Sigmoid colon (tissue), 7 donors: ENCODE results near the gene HNRNPH3. TPM values are rescaled to one million over a fixed set of nuclear protein-coding genes. Genes with fewer than 3 reads are reported as not detected.

Source experiments
- DNase-seq: peaks from one replicate; pipeline ENCODE4 v3.0.0-alpha.2; 2019
- H3K27ac ChIP-seq, 4 donors: fragments of 200-600 bp; sonication (generic); one replicate each; pipeline ENCODE4 v1.5.1; 2016 to 2019; ENCODE audit warnings: mild to moderate bottlenecking in 1 of 4
- H3K27me3 ChIP-seq, 3 donors: fragments of 200-600 bp; sonication (generic); one replicate each; pipeline ENCODE4 v1.5.1; 2019; ENCODE audit warnings: mild to moderate bottlenecking in 1 of 3
- H3K36me3 ChIP-seq, 4 donors: fragments of 200-600 bp; sonication (generic); one replicate each; pipeline ENCODE4 v1.5.1; 2016 to 2019
- H3K4me1 ChIP-seq, 4 donors: fragments of 200-600 bp; sonication (generic); one replicate each; pipeline ENCODE4 v1.5.1; 2017 to 2019
- H3K4me3 ChIP-seq, 4 donors: fragments of 200-600 bp; sonication (generic); one replicate each; pipeline ENCODE4 v1.5.1; 2017 to 2019; ENCODE audit warnings: mild to moderate bottlenecking in 2 of 4, moderate library complexity in 1 of 4
- H3K9me3 ChIP-seq, 4 donors: fragments of 200-600 bp in 3 of 4; sonication (generic) in 3 of 4; one replicate each; pipeline versions ENCODE4 v1.5.1 to v1.6.1; 2013 to 2019
- CTCF ChIP-seq, 4 experiments: fragments of 450-650 bp in 3 of 4; fragments of 200-600 bp in 1 of 4; IDR thresholded peaks; one replicate each; pipeline ENCODE4 v1.5.1; 2016 to 2019; ENCODE audit warnings: antibody characterized with exemption in 4 of 4, mild to moderate bottlenecking in 3 of 4, moderate library complexity in 2 of 4
- EP300 ChIP-seq, 4 donors: sonication (generic); formaldehyde crosslinking; IDR thresholded peaks; one replicate each; pipeline ENCODE4 v1.6.1; 2017; ENCODE audit warnings: antibody characterized with exemption in 4 of 4
- POLR2A ChIP-seq, 2 donors: fragments of 450-650 bp; IDR thresholded peaks; one replicate each; pipeline ENCODE4 v1.6.1; 2016; ENCODE audit warnings: antibody characterized with exemption in 2 of 2, mild to moderate bottlenecking in 2 of 2, moderate library complexity in 2 of 2
- POLR2AphosphoS5 ChIP-seq, 4 donors: sonication (generic); formaldehyde crosslinking; IDR thresholded peaks; one replicate each; pipeline ENCODE4 v1.6.1; 2017; ENCODE audit warnings: antibody characterized with exemption in 4 of 4
- WGBS, 2 donors: extraction: QIAGEN DNeasy Blood & Tissue Kit; methylation state at CpG; one replicate each; pipeline ENCODE4 v1.1.7; 2013; 5-methylcytosine and 5-hydroxymethylcytosine counted together
- intact Hi-C: fragments of 100-400 bp; cut with DNase I; formaldehyde crosslinking; loops from one replicate; pipeline ENCODE4 v1.15.1; 2023
- polyA plus RNA-seq, 3 donors: library from polyadenylated mRNA; stranded (reverse); fragments of 200-250 nt; gene quantifications; one replicate each; pipeline ENCODE4 v1.2.3, GENCODE V29; 2013
- total RNA-seq, 4 donors: library from RNA; depleted of rRNA; stranded (reverse); fragments of >200 nt; gene quantifications; one replicate each; pipeline ENCODE4 v1.1.0, GENCODE V29; 2016
- donor health status: healthy with polysubstance abuse.
- donor health status: Bipolar disorder and iron deficiency.
- donor health status: healthy.

Gene HNRNPH3
- total and polyA plus RNA-seq, 7 donors, result 50.7 to 148 (median 68.3) TPM

GRCh38 chr10:68348265-68348741 lies 16.4 kb downstream of the HNRNPH3 start:
- WGBS, 2 donors, result 27 to 61% methylated on average over 2 of the region's 2 CpGs
- Histone ChIP-seq H3K4me1 (no peaks in the 10 kb centered on the region), H3K36me3 (peaks cover 18 to 79% (median 38%) of the 10 kb centered on the region in 4 donors), H3K27ac (peak overlapping the region in 1 of 4 donors; percentile 16), H3K27me3 (no peaks in the 10 kb centered on the region), H3K4me3 (no peak overlapping the region), H3K9me3 (no peaks in the 10 kb centered on the region)
- TF ChIP-seq EP300 (IDR thresholded peaks at IDR 0.05) (no peak), CTCF (IDR thresholded peaks at IDR 0.05) (peak in 3 of 4 experiments; percentile 45 to 62 (median 48)), POLR2AphosphoS5 (IDR thresholded peaks at IDR 0.05) (peak in 1 of 4 donors; percentile 24)
- DNase-seq, result no peak
- intact Hi-C loops, result loop anchor here (5.0 kb wide), 1 partner anchor 554 kb away; the partner anchor contains the start of gene DDX50

DNA sequence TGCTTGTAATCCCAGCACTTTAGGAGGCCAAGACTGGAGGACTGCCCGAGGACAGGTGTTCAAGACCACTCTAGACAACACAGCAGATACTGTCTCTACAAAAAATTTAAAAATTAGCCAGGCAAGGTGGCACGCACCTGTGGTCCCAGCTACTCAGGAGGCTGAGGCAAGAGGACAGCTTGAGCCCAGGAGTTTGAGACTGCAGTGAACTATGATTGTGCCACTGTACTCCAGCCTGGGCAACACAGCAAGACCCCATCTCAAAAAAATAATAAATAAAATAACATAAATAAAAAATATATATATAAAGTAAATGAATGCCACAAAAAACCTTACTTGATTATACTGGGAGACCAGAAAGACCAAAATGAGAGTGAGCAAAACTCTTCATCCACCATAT lies 21.7 kb downstream of the HNRNPH3 start:
- Histone ChIP-seq H3K27ac (no peak overlapping the region), H3K9me3 (no peaks in the 10 kb centered on the region), H3K4me1 (no peaks in the 10 kb centered on the region), H3K27me3 (no peaks in the 10 kb centered on the region), H3K4me3 (no peak overlapping the region), H3K36me3 (peaks cover 19 to 90% (median 32%) of the 10 kb centered on the region in 4 donors)
- intact Hi-C loops, result no loop called here
- TF ChIP-seq POLR2A (IDR thresholded peaks at IDR 0.05), result no peak
- TF ChIP-seq POLR2AphosphoS5 (IDR thresholded peaks at IDR 0.05), result no peak
- TF ChIP-seq EP300 (IDR thresholded peaks at IDR 0.05), result no peak
- no peak for TF ChIP-seq CTCF (IDR thresholded peaks at IDR 0.05)
- no peak for DNase-seq
- WGBS, 2 donors, result 95 to 98% methylated on average over 2 of the region's 2 CpGs

GRCh38 chr10:68359189-68359588 lies 27.3 kb downstream of the HNRNPH3 start:
- intact Hi-C loops, result no loop called here
- DNase-seq, result no peak
- WGBS, 2 donors, result 97 to 98% methylated on average over 6 of the region's 6 CpGs
- Histone ChIP-seq H3K4me1 (no peaks in the 10 kb centered on the region), H3K27ac (no peak overlapping the region), H3K9me3 (no peaks in the 10 kb centered on the region), H3K4me3 (no peak overlapping the region), H3K27me3 (no peaks in the 10 kb centered on the region), H3K36me3 (peaks cover 3 to 96% (median 31%) of the 10 kb centered on the region in 4 donors)
- no peak for TF ChIP-seq POLR2A (IDR thresholded peaks at IDR 0.05)
- TF ChIP-seq POLR2AphosphoS5 (IDR thresholded peaks at IDR 0.05), result no peak
- no peak for TF ChIP-seq EP300 (IDR thresholded peaks at IDR 0.05)
- no peak for TF ChIP-seq CTCF (IDR thresholded peaks at IDR 0.05)

GRCh38 chr10:68362590-68362989 lies 30.7 kb downstream of the HNRNPH3 start:
- WGBS, 2 donors, result 71 to 91% methylated on average over 3 of the region's 3 CpGs
- Histone ChIP-seq H3K4me3 (no peak overlapping the region), H3K4me1 (no peaks in the 10 kb centered on the region), H3K27me3 (no peaks in the 10 kb centered on the region), H3K27ac (no peak overlapping the region), H3K9me3 (no peaks in the 10 kb centered on the region), H3K36me3 (peaks cover 3 to 88% (median 32%) of the 10 kb centered on the region in 4 donors)
- no peak for DNase-seq
- no peak for TF ChIP-seq CTCF (IDR thresholded peaks at IDR 0.05)
- TF ChIP-seq EP300 (IDR thresholded peaks at IDR 0.05), result no peak
- TF ChIP-seq POLR2AphosphoS5 (IDR thresholded peaks at IDR 0.05), result no peak
- TF ChIP-seq POLR2A (IDR thresholded peaks at IDR 0.05), result no peak
- intact Hi-C loops, result no loop called here
